ENCODE results near the gene PPARG. TPM values are rescaled to one million over a fixed set of nuclear protein-coding genes. Genes with fewer than 3 reads are reported as not detected.

Gene PPARG
- total and polyA plus RNA-seq, 2 donors (not counting 3 experiments of a cell fraction or from before 2014, with no cell fraction given) = 0.15 to 1.3 TPM

- H3K9me1 ChIP-seq (replicated peaks; ENCODE audit: control insufficient read depth, extremely low read depth, insufficient read depth, low read length) = no peaks in the 10 kb centered on the region
- TF ChIP-seq CTCF (IDR thresholded peaks at IDR 0.05; ENCODE audit: extremely low read depth in 1 of 2, insufficient read depth in 1 of 2, low read depth in 1 of 2, low read length in 2 of 2) (no peak), POLR2A (IDR thresholded peaks at IDR 0.05; ENCODE audit: low read depth, low read length) (no peak), JUN (IDR thresholded peaks at IDR 0.05; ENCODE audit: borderline replicate concordance, insufficient read depth, insufficient read length, low read depth) (no peak), GATA2 (IDR thresholded peaks at IDR 0.05; ENCODE audit: insufficient read depth, insufficient read length, low read depth, low read length) (no peak), FOS (IDR thresholded peaks at IDR 0.05; ENCODE audit: borderline replicate concordance, insufficient read depth, low read length) (no peak), MYC (IDR thresholded peaks at IDR 0.05; ENCODE audit: low read depth, low read length) (no peak), MAX (IDR thresholded peaks at IDR 0.05; ENCODE audit: insufficient read depth, insufficient read length) (no peak), POLR2AphosphoS5 (IDR thresholded peaks at IDR 0.05; ENCODE audit: insufficient read depth, low read depth, low read length) (no peak), EZH2 (IDR thresholded peaks at IDR 0.05; ENCODE audit: borderline replicate concordance, low read depth, low read length, severe bottlenecking) (no peak)
- FAIRE-seq = no peak
- POLR2A ChIA-PET = no interaction called here
- no peak overlapping the region for H3K9ac ChIP-seq (replicated peaks; ENCODE audit: extremely low read depth, insufficient read depth, low read length)
- H3K27ac ChIP-seq (ENCODE audit: insufficient read depth, low read depth, low read length) = no peak overlapping the region
- CTCF ChIA-PET = interaction anchor here (2.1 kb wide), 1 partner anchor 123 kb away, joined by 9 read pairs; no protein-coding TSS in a partner anchor
- no peak overlapping the region for H3K4me3 ChIP-seq (replicated peaks in 1 of 3; ENCODE audit: insufficient read depth in 1 of 3, low read depth in 1 of 3, low read length in 3 of 3)
- no peaks in the 10 kb centered on the region for H4K20me1 ChIP-seq (replicated peaks; ENCODE audit: control insufficient read depth, extremely low read depth, insufficient read depth, low read length)
- peaks cover 0 to 2% of the 10 kb centered on the region in 2 experiments for H3K27me3 ChIP-seq (ENCODE audit: control insufficient read depth in 2 of 2, insufficient read depth in 2 of 2, low read length in 2 of 2)
- DNase-seq (ENCODE audit: low read depth, low spot score) = no peak
- no peak overlapping the region for H2AFZ ChIP-seq (ENCODE audit: low read depth, low read length)
- H3K79me2 ChIP-seq (ENCODE audit: control insufficient read depth, insufficient read depth, low read length) = no peaks in the 10 kb centered on the region
- H3K4me2 ChIP-seq (ENCODE audit: insufficient read depth, low read length) = no peak overlapping the region
- dilution Hi-C loops (cut with MboI; ENCODE audit: extremely low pct_ligation_motif_present, low sequenced_read_pairs) (no loop called here), intact Hi-C loops (cut with micrococcal nuclease) (loop anchor here (2.0 kb wide), 1 partner anchor 16 kb away; no protein-coding TSS in a partner anchor)
- no TSS peak for BruUV-seq (replicated peaks)
- no peaks in the 10 kb centered on the region for H3K36me3 ChIP-seq (ENCODE audit: control insufficient read depth in 2 of 2, extremely low read depth in 1 of 2, insufficient read depth in 2 of 2, low read length in 2 of 2)
- no peaks in the 10 kb centered on the region for H3K9me3 ChIP-seq (replicated peaks; ENCODE audit: control insufficient read depth, insufficient read depth, low read length)
- H3K4me1 ChIP-seq (ENCODE audit: control insufficient read depth, extremely low read depth, insufficient read depth, low read length) = no peaks in the 10 kb centered on the region
Measured at GRCh38 chr3:12356996-12357395, 68.1 kb downstream of the PPARG start.

All from endothelial cell of umbilical vein (primary cell).